ENCODE data around the gene EPG5. TPM values are rescaled to one million over a fixed set of nuclear protein-coding genes. Genes with fewer than 3 reads are reported as not detected.

The EPG5 gene
- total and polyA plus RNA-seq, 10 of the 15 experiments (the other 5 are each of a cell fraction or from before 2014, with no cell fraction given), result 1.9 to 27.7 (median 9.0) TPM

GRCh38 chr18:45863469-45863868 is 103.7 kb downstream of the EPG5 start:
- WGBS (ENCODE audit: insufficient coverage, insufficient replicate concordance, low lambda C conversion rate, missing lambda C conversion rate), result 95% methylated on average over 1 of the region's 1 CpG
- no peaks in the 10 kb centered on the region for H3K4me1 ChIP-seq (ENCODE audit: control insufficient read depth, insufficient read depth, low read length)
- no peaks in the 10 kb centered on the region for H3K79me2 ChIP-seq (ENCODE audit: control insufficient read depth, insufficient read depth, low read length)
- no peak overlapping the region for H3K9ac ChIP-seq (ENCODE audit: control insufficient read depth, insufficient read depth, low read length)
- no peak overlapping the region for H3K4me3 ChIP-seq
- in situ Hi-C loops (cut with MboI) (no loop called here), intact Hi-C loops (cut with micrococcal nuclease; ENCODE audit: unreplicated experiment) (no loop called here)
- no peak overlapping the region for H2AFZ ChIP-seq (ENCODE audit: control insufficient read depth, low read depth, low read length)
- ChIA-PET CTCF (interaction anchor here (10.8 kb wide), 1 partner anchor 16 kb away, joined by 81 read pairs; no protein-coding TSS in a partner anchor), RAD21 (ENCODE audit: unreplicated experiment) (no interaction called here), SMC1A (ENCODE audit: uncharacterized antibody, unreplicated experiment) (no interaction called here), POLR2A (no interaction called here)
- H3K9me3 ChIP-seq (replicated peaks; ENCODE audit: control insufficient read depth, insufficient read depth, low read length), result no peaks in the 10 kb centered on the region; the same call in 1 of the 3 replicates
- H3K4me2 ChIP-seq (ENCODE audit: control insufficient read depth, insufficient read depth), result no peak overlapping the region
- no peak for TF ChIP-seq ZBED1 (IDR thresholded peaks at IDR 0.05; ENCODE audit: borderline replicate concordance)
- TF ChIP-seq PAX8 (IDR thresholded peaks at IDR 0.05), result no peak
- no peak for TF ChIP-seq CBX3 (IDR thresholded peaks at IDR 0.05; ENCODE audit: borderline replicate concordance, low read depth)
- BruUV-seq (replicated peaks), result no TSS peak
- H3K27ac ChIP-seq (ENCODE audit: control insufficient read depth, insufficient read depth), result no peak overlapping the region
- H4K20me1 ChIP-seq (ENCODE audit: control insufficient read depth, insufficient read depth), result no peaks in the 10 kb centered on the region
- peaks cover 3 to 25% of the 10 kb centered on the region in 2 experiments for H3K36me3 ChIP-seq (ENCODE audit: control insufficient read depth in 2 of 2, insufficient read depth in 2 of 2, low read length in 1 of 2)
- FAIRE-seq, result no peak
- H3K27me3 ChIP-seq (replicated peaks in 1 of 2; ENCODE audit: control insufficient read depth in 2 of 2, insufficient read depth in 2 of 2, low read length in 1 of 2), result no peaks in the 10 kb centered on the region
- no peak for ATAC-seq
- DNase-seq (ENCODE audit: low read depth, low spot score), result no peak

- H3K9ac ChIP-seq (ENCODE audit: control insufficient read depth, insufficient read depth, low read length), result no peak overlapping the region
- no peaks in the 10 kb centered on the region for H3K79me2 ChIP-seq (ENCODE audit: control insufficient read depth, insufficient read depth, low read length)
- H2AFZ ChIP-seq (ENCODE audit: control insufficient read depth, low read depth, low read length), result no peak overlapping the region
- POLR2A ChIA-PET, result no interaction called here
- no peak for FAIRE-seq
- H3K4me3 ChIP-seq, result no peak overlapping the region
- no peak for ATAC-seq
- DNase-seq (ENCODE audit: low read depth, low spot score), result no peak
- CTCF ChIA-PET, result interaction anchor here (1.1 to 10.8 kb wide), 2 partner anchors 18 to 139 kb away, joined by 3 to 81 read pairs; no protein-coding TSS in a partner anchor
- H3K4me2 ChIP-seq (ENCODE audit: control insufficient read depth, insufficient read depth), result no peak overlapping the region
- in situ Hi-C loops (cut with MboI) (no loop called here), intact Hi-C loops (cut with micrococcal nuclease; ENCODE audit: unreplicated experiment) (no loop called here)
- SMC1A ChIA-PET (ENCODE audit: uncharacterized antibody, unreplicated experiment), result interaction anchor here (1.4 to 1.9 kb wide), 2 partner anchors 8 to 42 kb away, joined by 4 to 5 read pairs; no protein-coding TSS in a partner anchor
- no peaks in the 10 kb centered on the region for H4K20me1 ChIP-seq (ENCODE audit: control insufficient read depth, insufficient read depth)
- H3K27ac ChIP-seq (ENCODE audit: control insufficient read depth, insufficient read depth), result no peak overlapping the region
- H3K36me3 ChIP-seq (ENCODE audit: control insufficient read depth in 2 of 2, insufficient read depth in 2 of 2, low read length in 1 of 2), result peaks cover 2 to 26% of the 10 kb centered on the region in 2 experiments
- no peaks in the 10 kb centered on the region; the same call in 1 of the 3 replicates for H3K9me3 ChIP-seq (replicated peaks; ENCODE audit: control insufficient read depth, insufficient read depth, low read length)
- TF ChIP-seq SREBF2 (IDR thresholded peaks at IDR 0.05; ENCODE audit: low read length) (no peak), BACH1 (IDR thresholded peaks at IDR 0.05; ENCODE audit: borderline replicate concordance) (no peak), PAX5 (IDR thresholded peaks at IDR 0.05; ENCODE audit: borderline replicate concordance, low read depth, low read length) (no peak), TCF3 (IDR thresholded peaks at IDR 0.05; ENCODE audit: borderline replicate concordance, insufficient read depth, low read depth, low read length) (no peak), PAX8 (IDR thresholded peaks at IDR 0.05) (no peak), HDGF (IDR thresholded peaks at IDR 0.05) (no peak), YBX1 (IDR thresholded peaks at IDR 0.05) (no peak), TAF1 (IDR thresholded peaks at IDR 0.05; ENCODE audit: borderline replicate concordance, low read depth, low read length) (no peak), NBN (IDR thresholded peaks at IDR 0.05) (no peak), RCOR1 (conservative IDR thresholded peaks at IDR 0.05; ENCODE audit: low read depth, low read length) (no peak), TCF7 (IDR thresholded peaks at IDR 0.05; ENCODE audit: borderline replicate concordance) (no peak), ASH2L (IDR thresholded peaks at IDR 0.05; ENCODE audit: borderline replicate concordance, low read depth) (no peak), ZNF207 (IDR thresholded peaks at IDR 0.05; ENCODE audit: borderline replicate concordance) (no peak), CHD1 (IDR thresholded peaks at IDR 0.05; ENCODE audit: low read depth, low read length) (no peak), RUNX3 (IDR thresholded peaks at IDR 0.05; ENCODE audit: low read length) (no peak), IKZF2 (IDR thresholded peaks at IDR 0.05) (no peak)
- TF ChIP-seq, protein P1, sequence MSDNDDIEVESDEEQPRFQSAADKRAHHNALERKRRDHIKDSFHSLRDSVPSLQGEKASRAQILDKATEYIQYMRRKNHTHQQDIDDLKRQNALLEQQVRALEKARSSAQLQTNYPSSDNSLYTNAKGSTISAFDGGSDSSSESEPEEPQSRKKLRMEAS (IDR thresholded peaks at IDR 0.05; ENCODE audit: low read depth, low read length), result no peak
- TF ChIP-seq, protein P2, sequence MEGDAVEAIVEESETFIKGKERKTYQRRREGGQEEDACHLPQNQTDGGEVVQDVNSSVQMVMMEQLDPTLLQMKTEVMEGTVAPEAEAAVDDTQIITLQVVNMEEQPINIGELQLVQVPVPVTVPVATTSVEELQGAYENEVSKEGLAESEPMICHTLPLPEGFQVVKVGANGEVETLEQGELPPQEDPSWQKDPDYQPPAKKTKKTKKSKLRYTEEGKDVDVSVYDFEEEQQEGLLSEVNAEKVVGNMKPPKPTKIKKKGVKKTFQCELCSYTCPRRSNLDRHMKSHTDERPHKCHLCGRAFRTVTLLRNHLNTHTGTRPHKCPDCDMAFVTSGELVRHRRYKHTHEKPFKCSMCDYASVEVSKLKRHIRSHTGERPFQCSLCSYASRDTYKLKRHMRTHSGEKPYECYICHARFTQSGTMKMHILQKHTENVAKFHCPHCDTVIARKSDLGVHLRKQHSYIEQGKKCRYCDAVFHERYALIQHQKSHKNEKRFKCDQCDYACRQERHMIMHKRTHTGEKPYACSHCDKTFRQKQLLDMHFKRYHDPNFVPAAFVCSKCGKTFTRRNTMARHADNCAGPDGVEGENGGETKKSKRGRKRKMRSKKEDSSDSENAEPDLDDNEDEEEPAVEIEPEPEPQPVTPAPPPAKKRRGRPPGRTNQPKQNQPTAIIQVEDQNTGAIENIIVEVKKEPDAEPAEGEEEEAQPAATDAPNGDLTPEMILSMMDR (IDR thresholded peaks at IDR 0.05 in 2 of 3, conservative IDR thresholded peaks at IDR 0.05 in 1 of 3; ENCODE audit: control insufficient read depth in 2 of 3, extremely low read depth in 1 of 3, insufficient read depth in 1 of 3, low read depth in 3 of 3, low read length in 3 of 3), result no peak
- H3K27me3 ChIP-seq (replicated peaks in 1 of 2; ENCODE audit: control insufficient read depth in 2 of 2, insufficient read depth in 2 of 2, low read length in 1 of 2), result no peaks in the 10 kb centered on the region
- no TSS peak for BruUV-seq (replicated peaks)
- H3K4me1 ChIP-seq (ENCODE audit: control insufficient read depth, insufficient read depth, low read length), result no peaks in the 10 kb centered on the region
- RAD21 ChIA-PET (ENCODE audit: unreplicated experiment), result interaction anchor here (0.8 kb wide), 1 partner anchor 17 kb away, joined by 3 read pairs; no protein-coding TSS in a partner anchor
- 100% methylated on average over 1 of the region's 1 CpG for WGBS (ENCODE audit: insufficient coverage, insufficient replicate concordance, low lambda C conversion rate, missing lambda C conversion rate)
These were observed 105.2 kb downstream of the EPG5 start for GRCh38 chr18:45861926-45862325.
